ENCODE results near the gene MEGF11. TPM values are rescaled to one million over a fixed set of nuclear protein-coding genes. Genes with fewer than 3 reads are reported as not detected.

MEGF11 gene
- total and polyA plus RNA-seq, 2 donors (not counting 1 experiment from before 2014, with no cell fraction given): under 0.01 TPM; not detected in 1

- Histone ChIP-seq H3K4me1 (ENCODE audit: control insufficient read depth, extremely low read depth, insufficient read depth, low read length) (no peaks in the 10 kb centered on the region), H3K4me3 (replicated peaks in 1 of 4; ENCODE audit: control extremely low read depth in 1 of 4, insufficient read depth in 1 of 4, low read depth in 3 of 4, low read length in 4 of 4) (no peak overlapping the region), H3K9ac (ENCODE audit: insufficient read depth, low read length) (no peak overlapping the region), H3K4me2 (ENCODE audit: extremely low read depth, insufficient read depth, low read length) (no peak overlapping the region), H2AFZ (ENCODE audit: low read length) (no peak overlapping the region), H3K79me2 (ENCODE audit: control insufficient read depth, insufficient read depth, low read length) (no peaks in the 10 kb centered on the region), H3K36me3 (ENCODE audit: control insufficient read depth, insufficient read depth, low read length) (no peaks in the 10 kb centered on the region), H3K9me3 (ENCODE audit: control insufficient read depth, insufficient read depth, low read depth, low read length) (no peaks in the 10 kb centered on the region), H3K27me3 (ENCODE audit: control insufficient read depth, insufficient read depth, low read length) (peaks cover 26% of the 10 kb centered on the region), H3K27ac (ENCODE audit: insufficient read depth, low read length) (no peak overlapping the region), H4K20me1 (ENCODE audit: control insufficient read depth, extremely low read depth, insufficient read depth, low read length) (no peaks in the 10 kb centered on the region)
- no peak for DNase-seq (ENCODE audit: low read depth in 2 of 2)
- TF ChIP-seq CTCF (conservative IDR thresholded peaks at IDR 0.05 in 1 of 2, IDR thresholded peaks at IDR 0.05 in 1 of 2; ENCODE audit: low read depth in 1 of 2, low read length in 2 of 2) (no peak), EZH2 (IDR thresholded peaks at IDR 0.05; ENCODE audit: low read length, missing control alignments) (peak; percentile 42)
Observed at GRCh38 chr15:65982627-65983322, 270.8 kb downstream of the MEGF11 start.

- DNase-seq (ENCODE audit: low read depth in 2 of 2): no peak
- no peak overlapping the region for H3K4me3 ChIP-seq (replicated peaks in 1 of 4; ENCODE audit: control extremely low read depth in 1 of 4, insufficient read depth in 1 of 4, low read depth in 3 of 4, low read length in 4 of 4)
- H2AFZ ChIP-seq (ENCODE audit: low read length): no peak overlapping the region
- H3K27me3 ChIP-seq (ENCODE audit: control insufficient read depth, insufficient read depth, low read length): peaks cover 24% of the 10 kb centered on the region
- no peak overlapping the region for H3K9ac ChIP-seq (ENCODE audit: insufficient read depth, low read length)
- no peak for TF ChIP-seq CTCF (conservative IDR thresholded peaks at IDR 0.05 in 1 of 2, IDR thresholded peaks at IDR 0.05 in 1 of 2; ENCODE audit: low read depth in 1 of 2, low read length in 2 of 2)
- no peak for TF ChIP-seq EZH2 (IDR thresholded peaks at IDR 0.05; ENCODE audit: low read length, missing control alignments)
- no peaks in the 10 kb centered on the region for H4K20me1 ChIP-seq (ENCODE audit: control insufficient read depth, extremely low read depth, insufficient read depth, low read length)
- H3K79me2 ChIP-seq (ENCODE audit: control insufficient read depth, insufficient read depth, low read length): no peaks in the 10 kb centered on the region
- no peak overlapping the region for H3K4me2 ChIP-seq (ENCODE audit: extremely low read depth, insufficient read depth, low read length)
- H3K36me3 ChIP-seq (ENCODE audit: control insufficient read depth, insufficient read depth, low read length): no peaks in the 10 kb centered on the region
- no peak overlapping the region for H3K27ac ChIP-seq (ENCODE audit: insufficient read depth, low read length)
- no peaks in the 10 kb centered on the region for H3K9me3 ChIP-seq (ENCODE audit: control insufficient read depth, insufficient read depth, low read depth, low read length)
- H3K4me1 ChIP-seq (ENCODE audit: control insufficient read depth, extremely low read depth, insufficient read depth, low read length): no peaks in the 10 kb centered on the region
Observed at GRCh38 chr15:65981837-65982626, 271.5 kb downstream of the MEGF11 start.

GRCh38 chr15:65980824-65981456 lies 272.6 kb downstream of the MEGF11 start:
- no peak overlapping the region for H3K27ac ChIP-seq (ENCODE audit: insufficient read depth, low read length)
- no peak overlapping the region for H2AFZ ChIP-seq (ENCODE audit: low read length)
- DNase-seq (ENCODE audit: low read depth in 2 of 2): peak; percentile 76 to 79
- H3K9me3 ChIP-seq (ENCODE audit: control insufficient read depth, insufficient read depth, low read depth, low read length): no peaks in the 10 kb centered on the region
- no peaks in the 10 kb centered on the region for H3K36me3 ChIP-seq (ENCODE audit: control insufficient read depth, insufficient read depth, low read length)
- H3K27me3 ChIP-seq (ENCODE audit: control insufficient read depth, insufficient read depth, low read length): peaks cover 24% of the 10 kb centered on the region
- H3K9ac ChIP-seq (ENCODE audit: insufficient read depth, low read length): no peak overlapping the region
- no peaks in the 10 kb centered on the region for H4K20me1 ChIP-seq (ENCODE audit: control insufficient read depth, extremely low read depth, insufficient read depth, low read length)
- no peaks in the 10 kb centered on the region for H3K4me1 ChIP-seq (ENCODE audit: control insufficient read depth, extremely low read depth, insufficient read depth, low read length)
- H3K4me2 ChIP-seq (ENCODE audit: extremely low read depth, insufficient read depth, low read length): no peak overlapping the region
- TF ChIP-seq CTCF (conservative IDR thresholded peaks at IDR 0.05 in 1 of 2, IDR thresholded peaks at IDR 0.05 in 1 of 2; ENCODE audit: low read depth in 1 of 2, low read length in 2 of 2) (peak; percentile 72 to 85), EZH2 (IDR thresholded peaks at IDR 0.05; ENCODE audit: low read length, missing control alignments) (peak; percentile 20)
- no peak overlapping the region for H3K4me3 ChIP-seq (replicated peaks in 1 of 4; ENCODE audit: control extremely low read depth in 1 of 4, insufficient read depth in 1 of 4, low read depth in 3 of 4, low read length in 4 of 4)
- no peaks in the 10 kb centered on the region for H3K79me2 ChIP-seq (ENCODE audit: control insufficient read depth, insufficient read depth, low read length)
